Left forelimb (tissue), 1 donor: ENCODE results near the gene NAT10.

Source experiments
- DNase-seq: peaks from one replicate; pipeline ENCODE4 v3.0.0-alpha.2; 2018; ENCODE audit warnings: low spot score

NAT10 gene

DNA sequence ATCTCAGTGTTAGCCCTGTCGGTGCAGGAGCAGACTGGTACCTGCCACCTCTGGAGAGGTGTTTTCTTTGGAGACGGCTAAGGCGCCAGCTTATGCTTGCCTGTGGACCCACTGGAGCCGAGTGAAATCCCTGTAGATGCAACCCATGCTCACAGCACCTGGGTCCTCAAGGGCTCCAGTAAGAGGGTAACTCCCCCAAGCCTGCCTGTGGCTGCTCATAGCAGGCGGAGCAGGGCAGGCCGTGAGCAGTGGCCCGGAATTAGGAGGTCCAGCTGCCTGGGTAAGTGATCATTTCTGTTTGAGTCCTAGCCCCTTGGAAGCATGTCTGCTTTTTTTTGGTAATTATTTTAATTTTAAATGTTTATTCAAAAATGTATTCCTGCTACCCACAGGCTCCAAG, 43.8 kb downstream of the NAT10 start:
- no peak for DNase-seq

- DNase-seq, result no peak
These were observed 44.4 kb downstream of the NAT10 start for GRCh38 chr11:34149786-34150185.

DNA sequence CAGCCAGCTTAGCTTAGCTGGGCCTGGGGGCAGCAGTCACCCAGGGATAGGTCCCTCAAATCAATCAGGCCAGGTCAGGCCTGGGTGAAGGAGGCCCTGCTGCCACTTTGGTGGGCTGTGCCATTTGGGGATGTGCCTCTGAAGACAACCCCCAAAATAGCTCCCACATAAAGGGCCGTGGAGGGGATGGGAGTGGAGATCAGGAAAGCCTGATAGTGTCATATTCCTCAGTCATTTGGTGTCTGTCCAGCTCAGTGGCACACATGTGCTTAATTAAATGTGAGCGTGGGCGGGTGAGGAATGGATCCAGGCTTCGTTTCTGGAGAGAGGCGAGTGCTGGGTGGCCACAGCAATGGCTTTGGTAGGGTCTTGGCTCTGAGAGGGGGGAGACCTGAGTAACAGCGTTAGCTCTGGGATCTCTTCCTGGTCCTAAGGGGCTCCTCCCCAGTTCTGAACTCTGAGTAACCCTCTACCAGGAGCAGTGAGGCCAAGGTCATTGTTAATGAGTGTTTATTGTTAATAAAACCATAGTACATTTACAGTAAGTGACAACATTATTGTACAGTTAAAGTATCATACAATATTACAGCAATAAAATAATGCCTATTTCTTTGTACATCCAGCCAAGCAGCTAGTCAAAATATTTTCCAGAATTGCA, 45.2 kb downstream of the NAT10 start:
- DNase-seq, result no peak

DNA sequence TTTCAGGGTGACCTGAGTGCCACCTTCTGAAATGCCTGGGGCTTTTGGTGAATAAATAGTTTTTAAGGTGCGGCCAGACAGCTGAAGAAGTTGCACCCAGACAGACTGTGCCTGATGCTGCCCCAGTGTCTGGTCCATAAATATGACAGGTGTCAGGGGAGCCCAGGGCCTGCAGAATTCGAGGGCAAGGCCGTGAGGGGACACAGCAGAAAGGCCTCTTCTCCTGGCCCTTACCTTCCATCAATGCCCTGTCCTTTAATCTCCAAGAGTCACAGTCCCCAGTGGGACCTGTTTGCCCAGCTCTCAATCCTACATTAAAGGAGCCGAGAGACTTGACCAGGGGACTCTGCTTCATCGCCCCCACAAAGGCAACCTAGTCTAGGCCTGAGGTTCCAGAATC, 45.7 kb downstream of the NAT10 start:
- no peak for DNase-seq

GRCh38 chr11:34151916-34152845, 46.8 kb downstream of the NAT10 start:
- no peak for DNase-seq

DNA sequence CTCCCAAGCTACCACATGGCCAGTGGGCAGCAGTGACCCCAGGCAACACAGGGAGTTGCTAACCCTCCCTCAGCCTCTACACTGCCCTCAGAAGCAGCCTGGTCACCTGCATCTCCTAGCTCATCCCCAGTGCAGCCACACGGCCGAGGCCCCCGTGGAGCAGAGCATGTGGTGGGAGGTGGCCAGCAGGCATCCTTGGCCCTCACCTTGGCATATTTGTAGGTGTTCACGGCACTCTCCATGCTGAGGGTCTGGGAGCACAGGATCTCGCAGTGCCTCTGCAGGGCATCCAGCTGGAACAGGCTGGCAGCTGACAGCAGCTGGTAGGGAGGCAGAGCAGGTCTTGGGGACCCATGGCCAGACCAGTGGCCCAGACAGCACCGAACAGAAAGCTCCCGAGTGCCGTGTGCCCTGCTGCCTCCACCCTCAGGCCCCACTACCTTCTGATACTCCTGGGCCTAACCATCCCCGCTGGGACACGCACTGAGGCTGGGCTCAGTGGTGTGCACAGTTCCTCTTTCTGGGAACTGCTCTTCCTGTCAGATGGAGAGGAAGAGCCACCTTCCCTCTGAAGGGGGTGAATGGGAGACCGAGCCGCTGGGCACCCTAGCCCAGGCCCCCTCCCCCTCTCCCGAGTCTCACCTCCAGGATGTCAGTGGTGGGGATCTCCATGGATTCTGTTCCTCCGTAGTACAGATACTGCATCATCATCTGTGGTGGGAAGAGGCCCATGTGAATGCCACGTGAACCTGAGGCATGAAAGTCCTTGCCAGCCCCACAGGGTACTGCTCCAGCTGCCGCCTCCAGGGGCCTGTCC, 48.8 kb downstream of the NAT10 start:
- DNase-seq, result no peak

GRCh38 chr11:34155057-34155756, 49.8 kb downstream of the NAT10 start:
- no peak for DNase-seq

DNA sequence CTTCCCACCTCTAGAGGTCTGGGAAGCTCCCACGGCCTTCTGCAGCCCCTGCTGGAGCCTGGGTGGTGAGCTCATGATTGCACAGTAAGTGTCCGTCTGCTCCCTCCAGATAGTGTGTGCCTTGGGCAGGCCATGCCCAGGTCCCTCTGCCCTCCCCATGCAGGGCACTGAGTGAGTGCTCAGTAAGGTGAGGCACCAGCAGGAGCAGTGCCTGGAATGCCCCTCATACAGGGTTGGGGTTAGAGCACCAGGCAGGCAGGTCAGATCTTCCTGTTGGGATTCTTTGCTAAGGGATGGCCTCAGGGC, 50.3 kb downstream of the NAT10 start:
- no peak for DNase-seq

DNA sequence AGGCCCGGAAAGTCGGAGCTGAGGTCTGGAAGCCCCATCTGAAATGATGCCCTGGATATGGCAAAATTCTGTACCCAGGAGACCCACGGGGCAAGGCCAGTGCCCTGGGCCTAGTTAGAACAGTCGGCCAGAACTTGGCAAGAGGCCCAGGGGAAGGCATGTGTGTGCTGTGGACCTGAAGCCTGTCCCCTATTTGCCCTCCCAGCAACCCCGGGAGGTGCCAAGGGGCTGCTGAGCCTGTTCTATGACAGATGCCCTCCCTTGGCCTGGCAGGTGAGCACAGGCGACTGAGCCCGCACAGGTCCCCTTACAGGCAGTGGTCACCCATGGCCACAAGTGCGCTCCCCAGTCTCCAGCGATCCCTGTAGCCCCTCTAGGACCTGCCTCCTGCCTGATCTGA, 51.7 kb downstream of the NAT10 start:
- no peak for DNase-seq

DNA sequence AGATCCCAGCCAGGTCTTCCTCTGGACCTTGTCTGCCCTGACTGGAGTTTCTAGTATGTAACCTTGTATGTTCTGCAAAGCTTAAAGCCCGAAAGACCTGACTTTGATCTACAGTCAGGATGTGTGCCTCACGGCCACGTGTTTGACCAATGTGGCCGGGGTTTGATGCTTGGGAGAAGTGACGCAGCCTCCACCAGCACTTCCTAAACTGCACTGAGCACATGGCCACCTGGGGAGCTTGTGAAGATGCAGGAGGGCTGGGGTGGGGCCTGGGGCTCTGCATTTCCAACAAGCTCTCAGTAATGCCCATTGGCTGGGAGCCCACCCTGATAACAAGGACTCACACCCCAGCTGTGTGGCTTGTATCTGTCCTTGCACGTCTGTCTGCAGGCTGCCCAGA, 53.2 kb downstream of the NAT10 start:
- no peak for DNase-seq

DNA sequence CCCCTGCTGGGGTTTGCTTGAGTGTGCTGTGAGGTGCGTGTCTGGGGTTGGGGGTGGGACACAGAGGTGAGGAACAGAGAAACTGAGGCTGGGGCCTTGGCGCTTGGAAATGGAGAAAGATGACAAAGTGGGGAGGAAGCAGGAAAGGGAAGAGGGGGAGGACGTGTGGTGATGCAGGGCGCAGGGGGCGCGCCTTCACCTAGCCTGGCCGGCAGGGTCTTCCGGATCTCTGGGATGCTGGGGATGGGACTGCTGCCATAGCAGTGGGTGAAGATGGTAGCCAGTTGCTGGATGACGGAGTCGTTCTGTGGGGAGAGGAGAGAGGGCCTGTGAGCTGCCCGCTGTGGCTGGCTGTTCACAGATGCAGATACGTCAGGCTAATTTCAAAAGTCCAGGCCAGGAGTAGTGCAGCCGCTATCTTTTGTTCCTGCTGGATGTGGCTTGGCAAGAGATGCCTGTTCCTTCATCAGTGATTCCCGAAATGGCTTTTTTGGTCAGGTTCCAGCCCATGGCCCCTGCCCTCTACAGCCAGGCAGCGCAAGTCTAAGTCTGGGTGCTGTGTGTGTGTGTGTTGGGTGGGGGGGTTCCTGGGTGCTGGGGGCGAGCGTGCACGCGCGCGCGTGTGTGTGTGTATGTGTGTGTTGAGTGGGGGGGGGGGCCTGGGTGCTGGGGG, 54.8 kb downstream of the NAT10 start:
- DNase-seq, result no peak

DNA sequence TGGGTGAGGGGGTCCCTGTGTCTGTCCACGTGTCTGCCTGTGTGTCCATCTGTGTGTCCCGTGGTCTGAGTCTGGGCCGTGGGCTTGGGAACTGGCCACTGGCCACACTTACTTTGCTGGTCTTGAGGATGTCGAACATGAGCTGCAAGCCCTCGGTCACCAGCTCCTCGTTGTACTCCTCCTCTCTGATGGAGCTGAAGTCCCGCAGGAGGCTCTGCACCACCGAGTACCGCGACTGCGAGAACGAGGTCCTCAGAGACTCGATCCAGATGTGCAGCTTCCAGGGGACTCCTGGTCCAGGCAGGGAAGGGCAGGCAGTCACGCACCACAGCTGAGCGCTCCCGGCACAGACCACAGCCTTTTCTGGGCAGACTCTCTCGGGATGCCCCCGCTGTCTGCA, 55.4 kb downstream of the NAT10 start:
- DNase-seq, result no peak

- no peak for DNase-seq
These were observed 55.9 kb downstream of the NAT10 start for GRCh38 chr11:34161361-34161760.

DNA sequence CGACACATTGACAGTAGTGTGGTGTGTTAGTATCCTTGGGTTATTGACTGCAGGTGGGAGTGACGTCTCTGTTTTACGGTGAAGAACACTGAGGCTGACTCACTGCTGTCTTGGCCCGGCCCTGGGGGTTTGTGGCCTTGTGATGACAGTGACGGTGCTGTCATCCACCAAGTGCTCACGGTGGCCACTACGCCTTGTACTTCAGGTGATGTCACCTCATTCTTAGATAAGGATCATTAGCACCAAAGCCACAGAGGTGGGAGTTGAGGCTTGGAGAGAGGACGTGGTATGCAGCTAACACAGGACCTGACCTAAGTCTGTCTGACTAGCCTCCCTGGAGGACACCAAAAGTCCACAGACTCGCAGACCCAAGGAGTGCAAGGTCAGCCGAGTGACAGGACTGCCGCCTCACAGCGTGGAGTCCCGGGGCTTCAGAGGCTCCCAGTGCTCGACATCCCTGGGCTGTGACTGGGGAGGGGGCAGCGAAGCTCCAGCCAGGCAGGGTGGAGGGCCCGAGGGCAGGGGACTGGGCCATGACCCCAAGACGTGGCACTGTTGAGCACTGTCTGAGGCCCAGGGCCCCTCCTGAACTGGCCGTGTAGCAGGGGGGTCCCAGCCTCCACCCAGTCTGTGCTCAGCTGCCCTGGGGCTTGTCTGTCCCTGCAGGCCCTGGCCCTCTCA, 56.5 kb downstream of the NAT10 start:
- DNase-seq, result no peak

GRCh38 chr11:34162493-34162820, 57.0 kb downstream of the NAT10 start:
- no peak for DNase-seq

DNA sequence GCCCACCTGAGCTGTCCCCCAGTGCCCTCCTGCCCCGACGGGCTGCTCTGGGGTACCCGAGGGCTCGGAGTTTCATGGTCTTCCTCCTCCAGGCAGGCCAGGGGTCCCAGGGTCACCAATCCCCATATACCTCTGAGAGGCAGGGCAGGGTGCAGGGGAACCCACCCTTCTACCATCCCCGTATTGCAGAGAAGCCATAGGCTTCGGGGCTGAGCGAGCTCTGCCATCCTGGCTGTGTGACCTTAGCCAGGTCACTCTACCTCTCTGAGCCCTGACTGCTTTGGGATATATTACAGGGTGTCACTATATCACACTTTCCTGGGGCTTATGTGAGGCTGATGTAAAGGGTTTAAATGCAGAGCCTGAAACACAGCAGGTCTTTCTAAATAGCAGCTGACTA, 57.4 kb downstream of the NAT10 start:
- no peak for DNase-seq

DNA sequence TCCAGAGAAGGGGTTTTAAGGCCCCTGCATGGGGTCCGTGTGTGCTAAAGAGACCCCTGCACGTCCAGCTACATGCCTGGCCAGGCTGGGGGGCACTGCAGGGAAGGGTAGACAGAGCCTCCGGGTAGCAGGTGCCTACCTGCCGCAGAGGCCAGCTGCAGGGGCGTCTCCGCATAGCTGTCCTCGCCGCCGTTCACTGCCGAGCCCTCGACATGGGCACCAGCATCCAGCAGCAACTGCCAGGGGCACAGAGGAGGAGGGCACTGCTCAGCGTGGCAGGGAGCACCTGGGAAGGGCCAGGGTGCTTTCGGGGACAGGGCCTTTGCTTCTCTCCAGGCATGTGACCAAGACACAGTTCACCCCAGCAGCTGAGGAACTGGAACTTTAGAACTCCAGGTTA, 59.7 kb downstream of the NAT10 start:
- DNase-seq, result no peak

GRCh38 chr11:34165786-34166555, 60.5 kb downstream of the NAT10 start:
- no peak for DNase-seq

- DNase-seq, result no peak
These were observed 61.6 kb downstream of the NAT10 start for GRCh38 chr11:34166806-34167740.
